Measurements from ENCODE around the gene PSMD12. TPM values are rescaled to one million over a fixed set of nuclear protein-coding genes. Genes with fewer than 3 reads are reported as not detected.

PSMD12 gene
- polyA plus RNA-seq, 1 of the 3 experiments (the other 2 are of a cell fraction): 31.4 TPM

DNA sequence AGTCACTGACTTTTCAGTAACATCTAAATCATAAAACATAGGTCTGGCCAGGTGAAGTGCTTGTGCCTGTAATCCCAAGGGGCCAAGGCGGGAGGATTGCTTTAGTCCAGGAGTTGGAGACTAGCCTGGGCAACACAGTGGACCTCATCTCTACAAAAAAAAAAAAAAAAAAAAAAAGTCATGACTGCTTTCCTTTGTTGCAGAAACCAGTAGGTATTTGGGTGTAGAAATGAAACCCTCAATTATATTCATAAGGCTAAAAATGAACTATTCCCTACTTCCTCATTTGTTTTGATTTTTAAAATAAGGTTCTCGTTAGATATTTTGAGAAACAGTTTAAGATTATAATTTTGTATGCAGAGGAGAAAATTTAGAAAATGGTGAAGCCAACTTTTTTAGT is 36.7 kb upstream of the PSMD12 start:
- H2AFZ ChIP-seq (ENCODE audit: low read depth): no peak overlapping the region
- no peak overlapping the region for H3K27ac ChIP-seq (ENCODE audit: low read depth in 2 of 2, low read length in 1 of 2)
- no peaks in the 10 kb centered on the region for H3K27me3 ChIP-seq (ENCODE audit: insufficient read depth)
- POLR2A ChIA-PET: no interaction called here
- peaks cover 6% of the 10 kb centered on the region in 2 experiments; a peak in 2 of 4 replicates for H3K4me1 ChIP-seq (ENCODE audit: control insufficient read depth in 1 of 2, insufficient read depth in 2 of 2, low read depth in 1 of 2, low read length in 1 of 2)
- no peaks in the 10 kb centered on the region for H4K20me1 ChIP-seq (ENCODE audit: insufficient read depth)
- no peaks in the 10 kb centered on the region for H3K9me2 ChIP-seq
- H3K36me3 ChIP-seq (replicated peaks in 1 of 2; ENCODE audit: control insufficient read depth in 1 of 2, insufficient read depth in 2 of 2, low read length in 1 of 2): no peaks in the 10 kb centered on the region
- peaks cover 7% of the 10 kb centered on the region for H3F3A ChIP-seq (replicated peaks; ENCODE audit: insufficient read depth)
- no peak for DNase-seq
- H3K4me2 ChIP-seq: no peak overlapping the region
- 95% methylated on average over 2 of the region's 2 CpGs for WGBS (ENCODE audit: low lambda C conversion rate)
- no peak overlapping the region for H3K9ac ChIP-seq
- CTCF ChIA-PET: interaction anchor here (2.0 kb wide), 1 partner anchor 72 kb away, joined by 5 read pairs; no protein-coding TSS in a partner anchor
- H3K9me3 ChIP-seq: no peaks in the 10 kb centered on the region
- no peak overlapping the region for H3K4me3 ChIP-seq (ENCODE audit: low read depth in 2 of 2, low read length in 1 of 2)
- peaks cover 63% of the 10 kb centered on the region for H3K79me2 ChIP-seq (ENCODE audit: insufficient read depth)
- no peak for TF ChIP-seq TAF1 (IDR thresholded peaks at IDR 0.05; ENCODE audit: borderline replicate concordance, low read depth, low read length)
- no peak for TF ChIP-seq GABPA (IDR thresholded peaks at IDR 0.05; ENCODE audit: low read depth)
- TF ChIP-seq USF2 (IDR thresholded peaks at IDR 0.05; ENCODE audit: borderline replicate concordance, low read depth, low read length): no peak
- TF ChIP-seq RXRA (IDR thresholded peaks at IDR 0.05; ENCODE audit: borderline replicate concordance, low read depth): no peak
- TF ChIP-seq, protein P1, sequence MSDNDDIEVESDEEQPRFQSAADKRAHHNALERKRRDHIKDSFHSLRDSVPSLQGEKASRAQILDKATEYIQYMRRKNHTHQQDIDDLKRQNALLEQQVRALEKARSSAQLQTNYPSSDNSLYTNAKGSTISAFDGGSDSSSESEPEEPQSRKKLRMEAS (IDR thresholded peaks at IDR 0.05; ENCODE audit: low read depth): no peak
- TF ChIP-seq POLR2AphosphoS5 (IDR thresholded peaks at IDR 0.05; ENCODE audit: low read depth, low read length): no peak
- no peak for TF ChIP-seq CHD2 (IDR thresholded peaks at IDR 0.05; ENCODE audit: low read length, partially characterized antibody)
- TF ChIP-seq RFX5 (IDR thresholded peaks at IDR 0.05; ENCODE audit: low read length): no peak
- TF ChIP-seq EP300 (IDR thresholded peaks at IDR 0.05; ENCODE audit: borderline replicate concordance in 1 of 2, low read depth in 1 of 2, low read length in 1 of 2): no peak
- TF ChIP-seq SMC3 (IDR thresholded peaks at IDR 0.05; ENCODE audit: low read depth, low read length): no peak
- no peak for TF ChIP-seq TCF12 (IDR thresholded peaks at IDR 0.05)
- TF ChIP-seq ELF1 (IDR thresholded peaks at IDR 0.05): no peak
- no peak for TF ChIP-seq REST (IDR thresholded peaks at IDR 0.05; ENCODE audit: low read depth, low read length)
- no peak for TF ChIP-seq MEF2A (IDR thresholded peaks at IDR 0.05; ENCODE audit: borderline replicate concordance, low read depth)

All from SK-N-SH (cell line).